Measurements from ENCODE around the gene SH3RF3.
A peak's percentile ranks its signal among the peaks of the same experiment; 100 is the strongest.

Gene SH3RF3

GRCh38 chr2:109184368-109184767 lies 55.4 kb downstream of the SH3RF3 start:
- DNase-seq = no peak

- peak in 1 of 2 experiments; percentile 43 for DNase-seq
These were observed 56.3 kb downstream of the SH3RF3 start for GRCh38 chr2:109185338-109185737.

- peak in 1 of 2 experiments; percentile 43 for DNase-seq
These were observed 57.0 kb downstream of the SH3RF3 start for GRCh38 chr2:109185821-109186570.

GRCh38 chr2:109186656-109187250 lies 57.7 kb downstream of the SH3RF3 start:
- no peak for DNase-seq

- no peak for DNase-seq
These were observed 58.9 kb downstream of the SH3RF3 start for GRCh38 chr2:109187711-109188495.

- no peak for DNase-seq
These were observed 59.5 kb downstream of the SH3RF3 start for GRCh38 chr2:109188496-109188890.

- no peak for DNase-seq
These were observed 59.9 kb downstream of the SH3RF3 start for GRCh38 chr2:109188898-109189297.

GRCh38 chr2:109189751-109190150 lies 60.7 kb downstream of the SH3RF3 start:
- DNase-seq = no peak

GRCh38 chr2:109193807-109194619 lies 65.0 kb downstream of the SH3RF3 start:
- no peak for DNase-seq

GRCh38 chr2:109194620-109194937 lies 65.6 kb downstream of the SH3RF3 start:
- peak in 1 of 2 experiments; percentile 8 for DNase-seq

- peak in 1 of 2 experiments; percentile 34 for DNase-seq
These were observed 66.4 kb downstream of the SH3RF3 start for GRCh38 chr2:109195193-109196045.

- DNase-seq = no peak
These were observed 67.3 kb downstream of the SH3RF3 start for GRCh38 chr2:109196081-109196875.

- no peak for DNase-seq
These were observed 68.8 kb downstream of the SH3RF3 start for GRCh38 chr2:109197491-109198418.

GRCh38 chr2:109199790-109200189 lies 70.8 kb downstream of the SH3RF3 start:
- no peak for DNase-seq

GRCh38 chr2:109200616-109201464 lies 71.8 kb downstream of the SH3RF3 start:
- DNase-seq = no peak

- DNase-seq = no peak
These were observed 72.7 kb downstream of the SH3RF3 start for GRCh38 chr2:109201465-109202327.

- no peak for DNase-seq
These were observed 73.5 kb downstream of the SH3RF3 start for GRCh38 chr2:109202486-109202885.

Data from NCI-H446 (cell line).